Measurements from ENCODE around the gene LMBR1L. TPM values are rescaled to one million over a fixed set of nuclear protein-coding genes. Genes with fewer than 3 reads are reported as not detected.

The LMBR1L gene
- total and polyA plus RNA-seq, 2 of the 8 experiments (the other 6 are each of a cell fraction or from before 2014, with no cell fraction given): 36.6 to 49.6 TPM

GRCh38 chr12:49086116-49086515 lies 24.5 kb downstream of the LMBR1L start:
- Histone ChIP-seq H3K36me3 (ENCODE audit: control insufficient read depth in 2 of 4, insufficient read depth in 4 of 4, low read length in 3 of 4) (peaks cover 0 to 4% (median 0%) of the 10 kb centered on the region in 4 experiments; a peak in 1 of 8 replicates), H3K79me2 (ENCODE audit: control insufficient read depth in 1 of 2, insufficient read depth in 2 of 2, low read length in 2 of 2) (no peaks in the 10 kb centered on the region), H3K4me1 (replicated peaks in 1 of 4; ENCODE audit: control insufficient read depth in 3 of 4, insufficient read depth in 4 of 4, low read length in 3 of 4) (peaks cover 0 to 21% (median 7%) of the 10 kb centered on the region in 4 experiments; a peak in 6 of 7 replicates), H3K23ac (ENCODE audit: insufficient read length) (no peak overlapping the region), H3K27me3 (replicated peaks in 1 of 4; ENCODE audit: control insufficient read depth in 3 of 4, extremely low read depth in 1 of 4, insufficient read depth in 3 of 4, low read length in 3 of 4) (peaks cover 30 to 46% (median 39%) of the 10 kb centered on the region in 4 experiments), H4K8ac (ENCODE audit: extremely low read depth, insufficient read depth, low read length) (no peak overlapping the region), H2BK15ac (ENCODE audit: low read length) (no peak overlapping the region), H3K4ac (replicated peaks; ENCODE audit: insufficient read length, low read depth, low read length) (no peak overlapping the region), H3K27ac (ENCODE audit: low read depth, low read length) (no peak overlapping the region), H3K79me1 (ENCODE audit: low read depth, low read length) (no peaks in the 10 kb centered on the region), H3K18ac (ENCODE audit: extremely low read depth, low read length) (no peak overlapping the region), H3K14ac (ENCODE audit: insufficient read length) (no peak overlapping the region), H2AK5ac (ENCODE audit: low read depth, low read length) (no peak overlapping the region), H3K9me3 (ENCODE audit: insufficient read depth in 2 of 2, low read depth in 1 of 2, low read length in 1 of 2) (no peaks in the 10 kb centered on the region; a peak in 1 of 4 replicates), H4K91ac (replicated peaks; ENCODE audit: insufficient read length, low read length) (no peak overlapping the region), H2BK5ac (ENCODE audit: low read depth, low read length) (no peak overlapping the region), H3K56ac (replicated peaks; ENCODE audit: insufficient read length, low read depth, low read length) (no peak overlapping the region), H3K4me2 (ENCODE audit: insufficient read depth in 1 of 2, low read depth in 2 of 2, low read length in 2 of 2) (no peak overlapping the region), H3K9ac (replicated peaks in 1 of 4; ENCODE audit: extremely low read depth in 1 of 4, low read depth in 3 of 4, low read length in 3 of 4) (no peak overlapping the region), H4K20me1 (replicated peaks in 1 of 2; ENCODE audit: control insufficient read depth in 1 of 2, insufficient read depth in 2 of 2, low read length in 2 of 2) (peaks cover 4 to 6% of the 10 kb centered on the region in 2 experiments), H4K5ac (ENCODE audit: insufficient read length, low read depth, low read length) (no peak overlapping the region), H2BK12ac (ENCODE audit: low read depth, low read length) (no peak overlapping the region), H2BK20ac (ENCODE audit: low read length) (no peak overlapping the region), H2AFZ (ENCODE audit: low read length) (no peak overlapping the region), H3K4me3 (ENCODE audit: extremely low read depth in 1 of 4, insufficient read depth in 2 of 4, low read depth in 3 of 4, low read length in 4 of 4) (no peak overlapping the region), H3K23me2 (ENCODE audit: low read depth, low read length) (peaks cover 5% of the 10 kb centered on the region; the same call in 1 of the 2 replicates), H2BK120ac (replicated peaks; ENCODE audit: low read depth, low read length) (no peak overlapping the region)
- ChIA-PET CTCF (ENCODE audit: partially characterized antibody) (interaction anchor here (0.9 to 7.1 kb wide), 12 partner anchors 8 to 149 kb away, joined by 3 to 235 read pairs (median 8); partner anchors contain the start of genes DHH, LMBR1L and RHEBL1), POLR2A (ENCODE audit: partially characterized antibody) (interaction anchor here (1.1 to 2.2 kb wide), 3 partner anchors 39 to 44 kb away, joined by 3 to 6 read pairs (median 4); partner anchors contain the start of gene TUBA1B)
- WGBS, 2 experiments (ENCODE audit: extremely low coverage in 1 of 2, insufficient coverage in 1 of 2, insufficient read length in 1 of 2, insufficient replicate concordance in 2 of 2, low coverage in 1 of 2, low lambda C conversion rate in 2 of 2, missing lambda C conversion rate in 1 of 2): 85% methylated on average over 3 of the region's 3 CpGs; no CpG with 5 or more reads in 1 of the 2 experiments
- no peak for DNase-seq (ENCODE audit: low read depth in 1 of 2, low spot score in 2 of 2)
- FAIRE-seq: no peak
- TF ChIP-seq BACH1 (IDR thresholded peaks at IDR 0.05; ENCODE audit: low read length) (no peak), NANOG (IDR thresholded peaks at IDR 0.05; ENCODE audit: insufficient read depth, low read depth, low read length, poor library complexity, severe bottlenecking) (no peak), BRCA1 (IDR thresholded peaks at IDR 0.05; ENCODE audit: low read depth, low read length) (no peak), POLR2A (IDR thresholded peaks at IDR 0.05; ENCODE audit: control extremely low read depth in 1 of 2, low read depth in 2 of 2, low read length in 2 of 2) (no peak), ZNF274 (IDR thresholded peaks at IDR 0.05; ENCODE audit: borderline replicate concordance, extremely low read depth, low read length) (no peak), ASH2L (IDR thresholded peaks at IDR 0.05; ENCODE audit: low read length) (no peak), BCL11A (IDR thresholded peaks at IDR 0.05; ENCODE audit: low read depth in 2 of 2, low read length in 2 of 2) (no peak), PHF8 (conservative IDR thresholded peaks at IDR 0.05; ENCODE audit: low read depth, low read length) (no peak), NRF1 (IDR thresholded peaks at IDR 0.05; ENCODE audit: low read depth, low read length) (no peak), CTBP2 (IDR thresholded peaks at IDR 0.05; ENCODE audit: borderline replicate concordance, insufficient read depth, insufficient read length, low read length) (no peak), CHD1 (IDR thresholded peaks at IDR 0.05; ENCODE audit: low read depth, low read length) (no peak), RNF2 (IDR thresholded peaks at IDR 0.05; ENCODE audit: borderline replicate concordance, low read depth, low read length, missing control alignments, poor library complexity, severe bottlenecking) (no peak), SUZ12 (IDR thresholded peaks at IDR 0.05; ENCODE audit: low read length) (no peak), SIN3A (conservative IDR thresholded peaks at IDR 0.05 in 1 of 2, IDR thresholded peaks at IDR 0.05 in 1 of 2; ENCODE audit: low read depth in 1 of 2, low read length in 2 of 2) (no peak)

All from H1 (cell line).